ENCODE data around the gene TRMT112.

The TRMT112 gene

GRCh38 chr11:64351136-64351631 is 33.8 kb upstream of the TRMT112 start:
- no peak for DNase-seq (ENCODE audit: low spot score)
- TF ChIP-seq CTCF (IDR thresholded peaks at IDR 0.05; ENCODE audit: borderline replicate concordance, control extremely low read depth, extremely low read depth, insufficient read depth, missing control alignments), result no peak
- in situ Hi-C loops (cut with MboI; ENCODE audit: low sequenced_read_pairs, unreplicated experiment), result no loop called here

DNA sequence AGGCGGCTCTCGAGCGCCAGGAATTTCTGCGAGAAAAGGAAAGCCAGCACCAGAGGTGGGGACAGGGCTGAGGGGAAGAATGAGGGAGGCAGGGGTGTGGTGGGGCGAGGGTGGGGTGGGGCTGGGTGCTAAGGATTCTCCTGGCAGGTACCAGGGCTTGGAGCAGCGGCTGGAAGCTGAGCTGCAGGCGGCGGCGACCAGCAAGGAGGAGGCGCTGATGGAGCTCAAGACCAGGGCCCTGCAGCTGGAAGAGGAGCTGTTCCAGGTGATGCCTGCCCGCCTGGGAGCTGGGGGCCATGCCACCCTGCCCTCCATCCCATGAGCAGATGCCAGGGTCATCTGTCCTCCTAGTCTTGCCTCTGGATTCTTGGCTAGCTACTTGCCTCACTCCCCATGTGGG is 32.0 kb upstream of the TRMT112 start:
- TF ChIP-seq CTCF (IDR thresholded peaks at IDR 0.05; ENCODE audit: borderline replicate concordance, control extremely low read depth, extremely low read depth, insufficient read depth, missing control alignments), result no peak
- in situ Hi-C loops (cut with MboI; ENCODE audit: low sequenced_read_pairs, unreplicated experiment), result no loop called here
- DNase-seq (ENCODE audit: low spot score), result no peak

- DNase-seq (ENCODE audit: low spot score), result no peak
- in situ Hi-C loops (cut with MboI; ENCODE audit: low sequenced_read_pairs, unreplicated experiment), result no loop called here
- no peak for TF ChIP-seq CTCF (IDR thresholded peaks at IDR 0.05; ENCODE audit: borderline replicate concordance, control extremely low read depth, extremely low read depth, insufficient read depth, missing control alignments)
Observed at GRCh38 chr11:64349025-64349387, 31.6 kb upstream of the TRMT112 start.

- no peak for DNase-seq (ENCODE audit: low spot score)
- no peak for TF ChIP-seq CTCF (IDR thresholded peaks at IDR 0.05; ENCODE audit: borderline replicate concordance, control extremely low read depth, extremely low read depth, insufficient read depth, missing control alignments)
- in situ Hi-C loops (cut with MboI; ENCODE audit: low sequenced_read_pairs, unreplicated experiment), result no loop called here
Observed at GRCh38 chr11:64348383-64349024, 31.1 kb upstream of the TRMT112 start.

- DNase-seq (ENCODE audit: low spot score), result no peak
- TF ChIP-seq CTCF (IDR thresholded peaks at IDR 0.05; ENCODE audit: borderline replicate concordance, control extremely low read depth, extremely low read depth, insufficient read depth, missing control alignments), result no peak
- in situ Hi-C loops (cut with MboI; ENCODE audit: low sequenced_read_pairs, unreplicated experiment), result no loop called here
Observed at GRCh38 chr11:64347193-64347867, 30.0 kb upstream of the TRMT112 start.

- no peak for TF ChIP-seq CTCF (IDR thresholded peaks at IDR 0.05; ENCODE audit: borderline replicate concordance, control extremely low read depth, extremely low read depth, insufficient read depth, missing control alignments)
- no peak for DNase-seq (ENCODE audit: low spot score)
- in situ Hi-C loops (cut with MboI; ENCODE audit: low sequenced_read_pairs, unreplicated experiment), result no loop called here
Observed at GRCh38 chr11:64344787-64345186, 27.4 kb upstream of the TRMT112 start.
